CD8-positive, alpha-beta memory T cell (primary cell): ENCODE measurements around the gene UCK2. TPM values are rescaled to one million over a fixed set of nuclear protein-coding genes. Genes with fewer than 3 reads are reported as not detected.

Experiments
- CTCF ChIA-PET: fragments of 350-600 bp; sonication (Branson Sonifier 250); formaldehyde crosslinking; loops from one replicate; lab custom pipeline; 2021; ENCODE audit warnings: antibody characterized with exemption; lab: Charles Lee
- POLR2A ChIA-PET: fragments of 350-600 bp; sonication (Branson Sonifier 250); formaldehyde crosslinking; loops from one replicate; lab custom pipeline; 2021; ENCODE audit warnings: antibody characterized with exemption; lab: Charles Lee
- DNase-seq, 5 donors: peaks; one replicate each; pipeline versions ENCODE4 v3.0.0 to v3.0.0-alpha.2; 2020 to 2022; ENCODE audit warnings: mixed read lengths in 1 of 5
- H3K27ac ChIP-seq: one replicate; pipeline ENCODE4 v1.7.0; 2013; ENCODE audit warnings: low read depth, mild to moderate bottlenecking, low read length, moderate library complexity
- H3K27me3 ChIP-seq: 2 replicates; pipeline ENCODE4 v1.7.0; 2013; ENCODE audit warnings: low read length, mild to moderate bottlenecking; ENCODE audit not compliant: insufficient read depth, poor library complexity, severe bottlenecking
- H3K36me3 ChIP-seq: 2 replicates; pipeline ENCODE4 v1.7.0; 2013; ENCODE audit warnings: mild to moderate bottlenecking, low read length, moderate library complexity; ENCODE audit not compliant: insufficient read depth
- H3K4me1 ChIP-seq: 2 replicates; pipeline ENCODE4 v1.7.0; 2013; ENCODE audit warnings: mild to moderate bottlenecking, low read length, moderate library complexity; ENCODE audit not compliant: insufficient read depth
- H3K4me3 ChIP-seq: 2 replicates; pipeline ENCODE4 v1.7.0; 2013; ENCODE audit warnings: mild to moderate bottlenecking, low read length
- H3K9me3 ChIP-seq: 2 replicates; pipeline ENCODE4 v1.7.0; 2013; ENCODE audit warnings: mild to moderate bottlenecking, low read length
- H3K27ac Mint-ChIP-seq, 8 donors: one replicate each; pipeline ENCODE4 v1.8.0; 2020 to 2021; ENCODE audit warnings: mixed read lengths in 8 of 8, mild to moderate bottlenecking in 6 of 8, inconsistent platforms in 3 of 8, moderate library complexity in 3 of 8
- H3K27me3 Mint-ChIP-seq, 2 donors: one replicate each; pipeline ENCODE4 v1.8.0; 2020 to 2021; ENCODE audit warnings: mixed read lengths in 2 of 2, mild to moderate bottlenecking in 1 of 2, moderate library complexity in 1 of 2
- H3K36me3 Mint-ChIP-seq, 3 donors: one replicate each; pipeline ENCODE4 v1.8.0; 2020 to 2021; ENCODE audit warnings: mixed read lengths in 3 of 3, inconsistent platforms in 1 of 3, mild to moderate bottlenecking in 1 of 3
- H3K4me1 Mint-ChIP-seq, 3 donors: one replicate each; pipeline ENCODE4 v1.8.0; 2020 to 2021; ENCODE audit warnings: mixed read lengths in 3 of 3, inconsistent platforms in 1 of 3, mild to moderate bottlenecking in 1 of 3
- H3K4me3 Mint-ChIP-seq, 7 donors: one replicate each; pipeline ENCODE4 v1.8.0; 2020 to 2021; ENCODE audit warnings: mixed read lengths in 7 of 7, mild to moderate bottlenecking in 6 of 7, moderate library complexity in 4 of 7, inconsistent platforms in 2 of 7
- H3K9me3 Mint-ChIP-seq, 5 donors: one replicate each; pipeline ENCODE4 v1.8.0; 2020 to 2022; ENCODE audit warnings: mixed read lengths in 5 of 5, mild to moderate bottlenecking in 3 of 5, moderate library complexity in 2 of 5, inconsistent platforms in 1 of 5
- polyA plus RNA-seq: library from polyadenylated mRNA; unstranded; fragments of 300-500 nt; fragmentation: Illumina TruSeq; gene quantifications from one replicate; pipeline ENCODE4 v1.2.3, GENCODE V29; 2021
- total RNA-seq, 2 experiments: library from RNA; stranded (reverse); gene quantifications; one replicate each; pipeline ENCODE4 v1.2.3, GENCODE V29; 2021

The UCK2 gene
- total and polyA plus RNA-seq, 3 experiments from 2014 or later: 10.7 to 100 (median 97.4) TPM

GRCh38 chr1:165902565-165902964 is 75.2 kb downstream of the UCK2 start:
- no peak overlapping the region for H3K4me3 Mint-ChIP-seq
- H3K36me3 Mint-ChIP-seq: peaks cover 0 to 28% (median 8%) of the 10 kb centered on the region in 3 donors
- Histone ChIP-seq H3K4me1 (no peaks in the 10 kb centered on the region), H3K27ac (no peak overlapping the region), H3K27me3 (no peaks in the 10 kb centered on the region), H3K36me3 (no peaks in the 10 kb centered on the region), H3K9me3 (no peaks in the 10 kb centered on the region), H3K4me3 (no peak overlapping the region)
- H3K9me3 Mint-ChIP-seq: no peaks in the 10 kb centered on the region
- CTCF ChIA-PET: interaction anchor here (2.1 kb wide), 1 partner anchor 11 kb away, joined by 4 read pairs; no protein-coding TSS in a partner anchor
- peaks cover 1 to 12% (median 1%) of the 10 kb centered on the region in 3 donors for H3K4me1 Mint-ChIP-seq
- no peak overlapping the region for H3K27ac Mint-ChIP-seq
- POLR2A ChIA-PET: no interaction called here
- DNase-seq: no peak
- H3K27me3 Mint-ChIP-seq: no peaks in the 10 kb centered on the region

- Mint-ChIP-seq H3K27ac (peak overlapping the region in 2 of 8 donors; percentile 43 to 84), H3K27me3 (no peaks in the 10 kb centered on the region), H3K4me3 (no peak overlapping the region), H3K9me3 (no peaks in the 10 kb centered on the region), H3K36me3 (peaks cover 0 to 33% (median 6%) of the 10 kb centered on the region in 3 donors), H3K4me1 (peaks cover 0 to 8% (median 0%) of the 10 kb centered on the region in 3 donors)
- H3K4me1 ChIP-seq: no peaks in the 10 kb centered on the region
- H3K4me3 ChIP-seq: no peak overlapping the region
- DNase-seq: no peak
- no peaks in the 10 kb centered on the region for H3K27me3 ChIP-seq
- CTCF ChIA-PET: interaction anchor here (1.3 to 1.5 kb wide), 2 partner anchors 11 to 311 kb away, joined by 4 to 5 read pairs; no protein-coding TSS in a partner anchor
- POLR2A ChIA-PET: no interaction called here
- no peak overlapping the region for H3K27ac ChIP-seq
- H3K9me3 ChIP-seq: no peaks in the 10 kb centered on the region
- no peaks in the 10 kb centered on the region for H3K36me3 ChIP-seq
These were observed 76.3 kb downstream of the UCK2 start for GRCh38 chr1:165903672-165904071.

GRCh38 chr1:165904948-165905347 is 77.5 kb downstream of the UCK2 start:
- peaks cover 0 to 34% (median 5%) of the 10 kb centered on the region in 3 donors for H3K36me3 Mint-ChIP-seq
- Histone ChIP-seq H3K27ac (no peak overlapping the region), H3K36me3 (no peaks in the 10 kb centered on the region), H3K9me3 (no peaks in the 10 kb centered on the region), H3K4me1 (no peaks in the 10 kb centered on the region), H3K4me3 (no peak overlapping the region), H3K27me3 (no peaks in the 10 kb centered on the region)
- no peak for DNase-seq
- H3K9me3 Mint-ChIP-seq: no peaks in the 10 kb centered on the region
- POLR2A ChIA-PET: no interaction called here
- H3K4me1 Mint-ChIP-seq: peaks cover 0 to 6% (median 0%) of the 10 kb centered on the region in 3 donors
- H3K4me3 Mint-ChIP-seq: no peak overlapping the region
- no peak overlapping the region for H3K27ac Mint-ChIP-seq
- CTCF ChIA-PET: interaction anchor here (1.0 to 2.0 kb wide), 2 partner anchors 9 to 11 kb away, joined by 3 to 4 read pairs; no protein-coding TSS in a partner anchor
- no peaks in the 10 kb centered on the region for H3K27me3 Mint-ChIP-seq

GRCh38 chr1:165905853-165906252 is 78.4 kb downstream of the UCK2 start:
- H3K27ac Mint-ChIP-seq: peak overlapping the region in 4 of 8 donors; percentile 8 to 79 (median 49)
- CTCF ChIA-PET: interaction anchor here (1.0 to 2.0 kb wide), 3 partner anchors 8 to 313 kb away, joined by 3 to 4 read pairs (median 3); no protein-coding TSS in a partner anchor
- no peak for DNase-seq

GRCh38 chr1:165907256-165907857 is 79.9 kb downstream of the UCK2 start:
- no peak overlapping the region for H3K4me3 ChIP-seq
- H3K27ac ChIP-seq: no peak overlapping the region
- Mint-ChIP-seq H3K4me1 (no peaks in the 10 kb centered on the region), H3K9me3 (no peaks in the 10 kb centered on the region), H3K4me3 (no peak overlapping the region), H3K27ac (peak overlapping the region in 1 of 8 donors; percentile 28), H3K27me3 (no peaks in the 10 kb centered on the region), H3K36me3 (peaks cover 0 to 31% (median 0%) of the 10 kb centered on the region in 3 donors)
- no peaks in the 10 kb centered on the region for H3K4me1 ChIP-seq
- H3K36me3 ChIP-seq: no peaks in the 10 kb centered on the region
- POLR2A ChIA-PET: no interaction called here
- no peaks in the 10 kb centered on the region for H3K9me3 ChIP-seq
- CTCF ChIA-PET: interaction anchor here (1.1 to 10.6 kb wide), 3 partner anchors 307 to 515 kb away, joined by 3 to 116 read pairs (median 4); no protein-coding TSS in a partner anchor
- H3K27me3 ChIP-seq: no peaks in the 10 kb centered on the region
- DNase-seq: no peak

More at GRCh38 chr1:165905853-165906252, 78.4 kb downstream of the UCK2 start:
- Mint-ChIP-seq H3K9me3 (no peaks in the 10 kb centered on the region), H3K4me3 (no peak overlapping the region), H3K4me1 (no peaks in the 10 kb centered on the region), H3K36me3 (peaks cover 0 to 34% (median 0%) of the 10 kb centered on the region in 3 donors), H3K27me3 (no peaks in the 10 kb centered on the region)
- H3K4me3 ChIP-seq: no peak overlapping the region
- no peak overlapping the region for H3K27ac ChIP-seq
- POLR2A ChIA-PET: no interaction called here
- H3K36me3 ChIP-seq: no peaks in the 10 kb centered on the region
- H3K27me3 ChIP-seq: no peaks in the 10 kb centered on the region
- no peaks in the 10 kb centered on the region for H3K9me3 ChIP-seq
- no peaks in the 10 kb centered on the region for H3K4me1 ChIP-seq

GRCh38 chr1:165910764-165911421 is 83.5 kb downstream of the UCK2 start:
- Mint-ChIP-seq H3K36me3 (peaks cover 0 to 22% (median 0%) of the 10 kb centered on the region in 3 donors), H3K9me3 (no peaks in the 10 kb centered on the region), H3K27me3 (no peaks in the 10 kb centered on the region), H3K27ac (peak overlapping the region in 1 of 8 donors; percentile 70), H3K4me3 (no peak overlapping the region), H3K4me1 (peaks cover 0 to 4% (median 3%) of the 10 kb centered on the region in 3 donors)
- DNase-seq: no peak
- H3K27ac ChIP-seq: no peak overlapping the region
- H3K36me3 ChIP-seq: no peaks in the 10 kb centered on the region
- H3K4me3 ChIP-seq: no peak overlapping the region
- ChIA-PET CTCF (interaction anchor here (10.6 kb wide), 1 partner anchor 311 kb away, joined by 116 read pairs; no protein-coding TSS in a partner anchor), POLR2A (no interaction called here)
- H3K4me1 ChIP-seq: no peaks in the 10 kb centered on the region
- no peaks in the 10 kb centered on the region for H3K9me3 ChIP-seq
- no peaks in the 10 kb centered on the region for H3K27me3 ChIP-seq

- Mint-ChIP-seq H3K27me3 (no peaks in the 10 kb centered on the region), H3K36me3 (peaks cover 0 to 18% (median 0%) of the 10 kb centered on the region in 3 donors), H3K27ac (peak overlapping the region in 2 of 8 donors; percentile 3 to 68), H3K4me3 (no peak overlapping the region), H3K9me3 (no peaks in the 10 kb centered on the region), H3K4me1 (peaks cover 0 to 4% (median 3%) of the 10 kb centered on the region in 3 donors)
- ChIA-PET CTCF (interaction anchor here (10.6 kb wide), 1 partner anchor 312 kb away, joined by 116 read pairs; no protein-coding TSS in a partner anchor), POLR2A (no interaction called here)
- Histone ChIP-seq H3K36me3 (no peaks in the 10 kb centered on the region), H3K4me1 (no peaks in the 10 kb centered on the region), H3K9me3 (no peaks in the 10 kb centered on the region), H3K4me3 (no peak overlapping the region), H3K27me3 (no peaks in the 10 kb centered on the region), H3K27ac (no peak overlapping the region)
- DNase-seq: no peak
These were observed 84.3 kb downstream of the UCK2 start for GRCh38 chr1:165911609-165912281.
